ENCODE measurements around the gene PPP6C.
A peak's percentile ranks its signal among the peaks of the same experiment; 100 is the strongest.
"Not testable (repeated sequence)": the region's sequence is repeated elsewhere in the genome, so short reads cannot be mapped to it uniquely, and the experiment has no call there.

Gene PPP6C

DNA sequence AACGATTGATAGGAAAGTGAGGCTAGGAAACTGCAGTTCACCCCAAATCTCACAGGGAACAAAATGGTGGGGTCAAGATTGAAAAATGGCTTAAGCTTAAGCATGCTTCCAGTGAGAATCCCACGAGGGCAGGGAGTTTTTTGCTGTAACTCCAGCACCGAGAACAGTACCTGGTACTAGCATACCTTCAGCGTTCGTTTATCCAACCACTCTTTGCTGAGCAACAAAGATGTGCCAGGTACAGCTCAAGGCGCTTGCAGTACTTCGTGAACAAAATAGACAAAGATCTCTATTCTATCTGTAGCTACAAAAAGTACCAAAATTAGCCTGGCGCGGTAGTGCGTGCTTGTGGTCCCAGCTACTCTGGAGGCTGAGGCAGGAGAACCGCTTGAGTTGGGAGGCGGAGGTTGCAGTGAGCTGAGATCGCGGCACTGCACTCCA is 778 bp upstream of the PPP6C start:
- TF ChIP-seq CTCF (IDR thresholded peaks at IDR 0.05; ENCODE audit: insufficient read depth, low read depth, low read length, missing control alignments), result no peak
- DNase-seq (ENCODE audit: low read depth), result peak; percentile 20
- H3K4me3 ChIP-seq (ENCODE audit: low read depth, low read length), result peak overlapping the region; percentile 88

DNA sequence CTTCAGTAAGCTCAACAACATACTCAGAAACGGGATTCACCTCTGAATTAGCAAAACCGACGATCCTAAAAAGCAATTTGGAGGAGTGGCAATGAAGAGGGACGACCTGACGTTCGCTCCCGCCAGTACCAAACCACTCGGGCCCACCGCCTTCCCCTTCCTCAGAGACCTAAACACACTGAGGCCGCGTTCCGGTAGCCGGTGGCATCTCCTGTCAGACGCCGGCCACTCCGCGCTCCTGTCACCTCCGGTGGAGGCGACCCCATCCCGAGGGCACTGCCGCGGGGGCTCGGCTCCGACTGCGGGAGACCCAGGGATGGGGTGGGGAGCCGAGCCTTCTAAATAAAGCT is 617 bp downstream of the PPP6C start:
- DNase-seq (ENCODE audit: low read depth), result peak; percentile 34
- H3K4me3 ChIP-seq (ENCODE audit: low read depth, low read length), result peak overlapping the region; percentile 95
- no peak for TF ChIP-seq CTCF (IDR thresholded peaks at IDR 0.05; ENCODE audit: insufficient read depth, low read depth, low read length, missing control alignments)

- H3K4me3 ChIP-seq (ENCODE audit: low read depth, low read length), result no peak overlapping the region
- no peak for TF ChIP-seq CTCF (IDR thresholded peaks at IDR 0.05; ENCODE audit: insufficient read depth, low read depth, low read length, missing control alignments)
- no peak for DNase-seq (ENCODE audit: low read depth)
Observed at GRCh38 chr9:125183561-125183960, 6.0 kb downstream of the PPP6C start.

GRCh38 chr9:125183054-125183453 is 6.5 kb downstream of the PPP6C start:
- no peak overlapping the region for H3K4me3 ChIP-seq (ENCODE audit: low read depth, low read length)
- no peak for DNase-seq (ENCODE audit: low read depth)
- no peak for TF ChIP-seq CTCF (IDR thresholded peaks at IDR 0.05; ENCODE audit: insufficient read depth, low read depth, low read length, missing control alignments)

DNA sequence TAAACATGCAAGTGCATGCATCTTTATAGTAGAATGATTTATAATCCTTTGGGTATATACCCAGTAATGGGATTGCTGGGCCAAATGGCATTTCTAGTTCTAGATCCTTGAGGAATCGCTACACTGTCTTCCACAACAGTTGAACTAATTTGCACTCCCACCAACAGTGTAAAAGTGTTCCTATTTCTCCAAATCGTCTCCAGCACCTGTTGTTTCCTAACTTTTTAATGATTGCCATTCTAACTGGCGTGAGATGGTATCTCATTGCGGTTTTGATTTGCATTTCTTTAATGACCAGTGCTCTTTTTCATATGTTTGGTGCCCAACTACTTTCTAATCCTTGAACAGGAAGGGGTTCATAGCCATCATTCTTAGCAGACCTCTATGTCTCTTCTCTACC is 7.8 kb downstream of the PPP6C start:
- not testable (repeated sequence) for DNase-seq (ENCODE audit: low read depth); H3K4me3 ChIP-seq (ENCODE audit: low read depth, low read length)

GRCh38 chr9:125180876-125181275 is 8.7 kb downstream of the PPP6C start:
- no peak for TF ChIP-seq CTCF (IDR thresholded peaks at IDR 0.05; ENCODE audit: insufficient read depth, low read depth, low read length, missing control alignments)
- no peak for DNase-seq (ENCODE audit: low read depth)
- H3K4me3 ChIP-seq (ENCODE audit: low read depth, low read length), result no peak overlapping the region

GRCh38 chr9:125179776-125180175 is 9.8 kb downstream of the PPP6C start:
- not testable (repeated sequence) for H3K4me3 ChIP-seq (ENCODE audit: low read depth, low read length); DNase-seq (ENCODE audit: low read depth)

- no peak overlapping the region for H3K4me3 ChIP-seq (ENCODE audit: low read depth, low read length)
- no peak for TF ChIP-seq CTCF (IDR thresholded peaks at IDR 0.05; ENCODE audit: insufficient read depth, low read depth, low read length, missing control alignments)
- DNase-seq (ENCODE audit: low read depth), result no peak
Observed at GRCh38 chr9:125177888-125178287, 11.7 kb downstream of the PPP6C start.
